ENCODE data around the gene PFN3.

The PFN3 gene

GRCh38 chr5:177365845-177366527 is 34.5 kb downstream of the PFN3 start:
- DNase-seq (ENCODE audit: low spot score) = no peak
- in situ Hi-C loops (cut with MboI; ENCODE audit: low sequenced_read_pairs, unreplicated experiment) = no loop called here
- TF ChIP-seq CTCF (IDR thresholded peaks at IDR 0.05; ENCODE audit: borderline replicate concordance, control extremely low read depth, extremely low read depth, insufficient read depth, missing control alignments) = no peak

- in situ Hi-C loops (cut with MboI; ENCODE audit: low sequenced_read_pairs, unreplicated experiment) = no loop called here
- no peak for TF ChIP-seq CTCF (IDR thresholded peaks at IDR 0.05; ENCODE audit: borderline replicate concordance, control extremely low read depth, extremely low read depth, insufficient read depth, missing control alignments)
- peak; percentile 73 for DNase-seq (ENCODE audit: low spot score)
Measured at GRCh38 chr5:177364159-177364962, 36.1 kb downstream of the PFN3 start.

- in situ Hi-C loops (cut with MboI; ENCODE audit: low sequenced_read_pairs, unreplicated experiment) = no loop called here
Measured at GRCh38 chr5:177363565-177363964, 36.9 kb downstream of the PFN3 start.

GRCh38 chr5:177362610-177363507 is 37.6 kb downstream of the PFN3 start:
- in situ Hi-C loops (cut with MboI; ENCODE audit: low sequenced_read_pairs, unreplicated experiment) = no loop called here
- DNase-seq (ENCODE audit: low spot score) = peak; percentile 90
- no peak for TF ChIP-seq CTCF (IDR thresholded peaks at IDR 0.05; ENCODE audit: borderline replicate concordance, control extremely low read depth, extremely low read depth, insufficient read depth, missing control alignments)

More at GRCh38 chr5:177363565-177363964, 36.9 kb downstream of the PFN3 start:
- DNase-seq (ENCODE audit: low spot score) = no peak
- no peak for TF ChIP-seq CTCF (IDR thresholded peaks at IDR 0.05; ENCODE audit: borderline replicate concordance, control extremely low read depth, extremely low read depth, insufficient read depth, missing control alignments)

GRCh38 chr5:177362292-177362609 is 38.2 kb downstream of the PFN3 start:
- TF ChIP-seq CTCF (IDR thresholded peaks at IDR 0.05; ENCODE audit: borderline replicate concordance, control extremely low read depth, extremely low read depth, insufficient read depth, missing control alignments) = no peak
- no peak for DNase-seq (ENCODE audit: low spot score)
- in situ Hi-C loops (cut with MboI; ENCODE audit: low sequenced_read_pairs, unreplicated experiment) = no loop called here
